ENCODE measurements around the gene TPBGL.

GRCh38 chr11:75219869-75220268 is 20.7 kb upstream of the TPBGL start:
- TF ChIP-seq, protein P1, sequence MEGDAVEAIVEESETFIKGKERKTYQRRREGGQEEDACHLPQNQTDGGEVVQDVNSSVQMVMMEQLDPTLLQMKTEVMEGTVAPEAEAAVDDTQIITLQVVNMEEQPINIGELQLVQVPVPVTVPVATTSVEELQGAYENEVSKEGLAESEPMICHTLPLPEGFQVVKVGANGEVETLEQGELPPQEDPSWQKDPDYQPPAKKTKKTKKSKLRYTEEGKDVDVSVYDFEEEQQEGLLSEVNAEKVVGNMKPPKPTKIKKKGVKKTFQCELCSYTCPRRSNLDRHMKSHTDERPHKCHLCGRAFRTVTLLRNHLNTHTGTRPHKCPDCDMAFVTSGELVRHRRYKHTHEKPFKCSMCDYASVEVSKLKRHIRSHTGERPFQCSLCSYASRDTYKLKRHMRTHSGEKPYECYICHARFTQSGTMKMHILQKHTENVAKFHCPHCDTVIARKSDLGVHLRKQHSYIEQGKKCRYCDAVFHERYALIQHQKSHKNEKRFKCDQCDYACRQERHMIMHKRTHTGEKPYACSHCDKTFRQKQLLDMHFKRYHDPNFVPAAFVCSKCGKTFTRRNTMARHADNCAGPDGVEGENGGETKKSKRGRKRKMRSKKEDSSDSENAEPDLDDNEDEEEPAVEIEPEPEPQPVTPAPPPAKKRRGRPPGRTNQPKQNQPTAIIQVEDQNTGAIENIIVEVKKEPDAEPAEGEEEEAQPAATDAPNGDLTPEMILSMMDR (IDR thresholded peaks at IDR 0.05) = no peak
- TF ChIP-seq TAF1 (IDR thresholded peaks at IDR 0.05; ENCODE audit: borderline replicate concordance, low read depth, low read length) = no peak
- TF ChIP-seq, protein P2, sequence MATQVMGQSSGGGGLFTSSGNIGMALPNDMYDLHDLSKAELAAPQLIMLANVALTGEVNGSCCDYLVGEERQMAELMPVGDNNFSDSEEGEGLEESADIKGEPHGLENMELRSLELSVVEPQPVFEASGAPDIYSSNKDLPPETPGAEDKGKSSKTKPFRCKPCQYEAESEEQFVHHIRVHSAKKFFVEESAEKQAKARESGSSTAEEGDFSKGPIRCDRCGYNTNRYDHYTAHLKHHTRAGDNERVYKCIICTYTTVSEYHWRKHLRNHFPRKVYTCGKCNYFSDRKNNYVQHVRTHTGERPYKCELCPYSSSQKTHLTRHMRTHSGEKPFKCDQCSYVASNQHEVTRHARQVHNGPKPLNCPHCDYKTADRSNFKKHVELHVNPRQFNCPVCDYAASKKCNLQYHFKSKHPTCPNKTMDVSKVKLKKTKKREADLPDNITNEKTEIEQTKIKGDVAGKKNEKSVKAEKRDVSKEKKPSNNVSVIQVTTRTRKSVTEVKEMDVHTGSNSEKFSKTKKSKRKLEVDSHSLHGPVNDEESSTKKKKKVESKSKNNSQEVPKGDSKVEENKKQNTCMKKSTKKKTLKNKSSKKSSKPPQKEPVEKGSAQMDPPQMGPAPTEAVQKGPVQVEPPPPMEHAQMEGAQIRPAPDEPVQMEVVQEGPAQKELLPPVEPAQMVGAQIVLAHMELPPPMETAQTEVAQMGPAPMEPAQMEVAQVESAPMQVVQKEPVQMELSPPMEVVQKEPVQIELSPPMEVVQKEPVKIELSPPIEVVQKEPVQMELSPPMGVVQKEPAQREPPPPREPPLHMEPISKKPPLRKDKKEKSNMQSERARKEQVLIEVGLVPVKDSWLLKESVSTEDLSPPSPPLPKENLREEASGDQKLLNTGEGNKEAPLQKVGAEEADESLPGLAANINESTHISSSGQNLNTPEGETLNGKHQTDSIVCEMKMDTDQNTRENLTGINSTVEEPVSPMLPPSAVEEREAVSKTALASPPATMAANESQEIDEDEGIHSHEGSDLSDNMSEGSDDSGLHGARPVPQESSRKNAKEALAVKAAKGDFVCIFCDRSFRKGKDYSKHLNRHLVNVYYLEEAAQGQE (IDR thresholded peaks at IDR 0.05; ENCODE audit: low read depth, low read length) = no peak
- TF ChIP-seq, protein P3, sequence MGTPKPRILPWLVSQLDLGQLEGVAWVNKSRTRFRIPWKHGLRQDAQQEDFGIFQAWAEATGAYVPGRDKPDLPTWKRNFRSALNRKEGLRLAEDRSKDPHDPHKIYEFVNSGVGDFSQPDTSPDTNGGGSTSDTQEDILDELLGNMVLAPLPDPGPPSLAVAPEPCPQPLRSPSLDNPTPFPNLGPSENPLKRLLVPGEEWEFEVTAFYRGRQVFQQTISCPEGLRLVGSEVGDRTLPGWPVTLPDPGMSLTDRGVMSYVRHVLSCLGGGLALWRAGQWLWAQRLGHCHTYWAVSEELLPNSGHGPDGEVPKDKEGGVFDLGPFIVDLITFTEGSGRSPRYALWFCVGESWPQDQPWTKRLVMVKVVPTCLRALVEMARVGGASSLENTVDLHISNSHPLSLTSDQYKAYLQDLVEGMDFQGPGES (IDR thresholded peaks at IDR 0.05; ENCODE audit: low read depth, low read length) = no peak
- no peak for TF ChIP-seq EP300 (IDR thresholded peaks at IDR 0.05; ENCODE audit: borderline replicate concordance in 1 of 2, low read depth in 1 of 2, low read length in 1 of 2)
- TF ChIP-seq MEF2A (IDR thresholded peaks at IDR 0.05; ENCODE audit: borderline replicate concordance, low read depth) = no peak
